Kidney (tissue), 22 donors: ENCODE measurements around the gene TPPP3. TPM values are rescaled to one million over a fixed set of nuclear protein-coding genes. Genes with fewer than 3 reads are reported as not detected.

Experiments
- DNase-seq, 5 donors: peaks; one replicate each; pipeline ENCODE4 v3.0.0-alpha.2; 2013 to 2020
- FAIRE-seq: peaks from 2 replicates; lab custom pipeline; 2012; peaks lifted over from hg19 to GRCh38; lab: Jason Lieb, UNC
- H3K27ac ChIP-seq, 2 donors: one replicate each; pipeline ENCODE4 v1.7.0; 2013; ENCODE audit warnings: low read depth in 2 of 2, low read length in 2 of 2, inconsistent platforms in 1 of 2
- H3K27me3 ChIP-seq: one replicate; pipeline ENCODE4 v1.7.1; 2013; ENCODE audit warnings: low read length, inconsistent platforms; ENCODE audit not compliant: control insufficient read depth, insufficient read depth
- H3K36me3 ChIP-seq, 3 donors: one replicate each; pipeline versions ENCODE4 v1.7.0 to v1.7.1; 2013; ENCODE audit warnings: low read length in 3 of 3, control low read depth in 1 of 3, inconsistent platforms in 1 of 3; ENCODE audit not compliant: insufficient read depth in 3 of 3, control insufficient read depth in 2 of 3
- H3K4me1 ChIP-seq, 3 donors: one replicate each; pipeline versions ENCODE4 v1.7.0 to v1.7.1; 2013; ENCODE audit warnings: low read length in 3 of 3, inconsistent platforms in 1 of 3, low read depth in 1 of 3; ENCODE audit not compliant: control insufficient read depth in 2 of 3, insufficient read depth in 2 of 3
- H3K4me3 ChIP-seq, 3 donors: one replicate each; pipeline versions ENCODE4 v1.7.0 to v1.8.1; 2013; ENCODE audit warnings: low read length in 3 of 3, control low read depth in 1 of 3, inconsistent platforms in 1 of 3
- H3K9ac ChIP-seq, 3 donors: one replicate each; pipeline versions ENCODE4 v1.7.0 to v1.7.1; 2013; ENCODE audit warnings: low read length in 3 of 3, control low read depth in 1 of 3, inconsistent platforms in 1 of 3
- H3K9me3 ChIP-seq, 3 donors: one replicate each; pipeline versions ENCODE4 v1.7.0 to v1.7.1; 2013; ENCODE audit warnings: low read length in 3 of 3, control low read depth in 1 of 3, inconsistent platforms in 1 of 3; ENCODE audit not compliant: control insufficient read depth in 2 of 3, insufficient read depth in 1 of 3
- intact Hi-C: fragments of 100-400 bp; cut with DNase I; formaldehyde crosslinking; loops from one replicate; pipeline ENCODE4 v1.11.1; 2022
- long read RNA-seq, 10 donors: library from polyadenylated mRNA in 1 of 10; unstranded in 1 of 10; transcript quantifications; one replicate each; pipeline ENCODE4 v2.0.0 and lab custom pipeline, GENCODE V29; 2021 to 2026
- polyA plus RNA-seq: library from polyadenylated mRNA; stranded (reverse); fragments of 350-450 nt; fragmentation: Illumina TruSeq; extraction: RNeasy Lipid Tissue Mini Kit (QIAGEN cat#74804); gene quantifications from one replicate; pipeline ENCODE4 v1.2.3, GENCODE V29; 2014; ENCODE audit warnings: low read depth, low replicate concordance; ENCODE audit not compliant: insufficient read depth
- total RNA-seq: library from RNA; stranded (reverse); fragmentation: NEBNext Ultra II Directional; extraction: Animal tissue kit (Norgen Biotek cat#: 25700); gene quantifications from one replicate; pipeline ENCODE4 v1.2.1, GENCODE V29; 2021
- TF ChIP-seq, protein P1 (sequence below): IDR thresholded peaks from 3 replicates; pipeline ENCODE4 v1.5.1; 2012; ENCODE audit warnings: mild to moderate bottlenecking, moderate library complexity, borderline replicate concordance; ENCODE audit not compliant: insufficient read depth; ENCODE audit errors: extremely low read depth
- donor health status: control.
- donor health status: control.
- donor health status: control.
- donor health status: control.
- donor health status: control.
- donor health status: DM: yes; HTN: yes; CAD: no.
- donor health status: Normal renal cell carcinoma (clear cell type).

The TPPP3 gene
- total RNA-seq = 8.2 TPM
- polyA plus RNA-seq = 108 TPM
- long read RNA-seq, donor 1, transcript TPPP3-202 (4 exons, 1,058 nt) = major isoform, 20 of 22 reads
- long read RNA-seq, donor 1, partial matches to known transcripts = 0 of 22 reads
- long read RNA-seq, donor 1, other reads (novel, unspliced or antisense) = 0 of 22 reads
- long read RNA-seq, donor 2, transcript TPPP3-202 (4 exons, 1,058 nt) = major isoform, 23 of 26 reads
- long read RNA-seq, donor 2, partial matches to known transcripts = 0 of 26 reads
- long read RNA-seq, donor 2, other reads (novel, unspliced or antisense) = 0 of 26 reads
- long read RNA-seq, donor 3, transcript TPPP3-205 (3 exons, 1,736 nt) = minor isoform, 6 of 55 reads
- long read RNA-seq, donor 3, transcript TPPP3-202 (4 exons, 1,058 nt) = major isoform, 47 of 55 reads
- long read RNA-seq, donor 3, partial matches to known transcripts = 0 of 55 reads
- long read RNA-seq, donor 3, other reads (novel, unspliced or antisense) = 0 of 55 reads
- long read RNA-seq, donor 4, transcript TPPP3-202 (4 exons, 1,058 nt) = major isoform, 18 of 30 reads
- long read RNA-seq, donor 4, partial matches to known transcripts = 5 of 30 reads
- long read RNA-seq, donor 4, other reads (novel, unspliced or antisense) = 0 of 30 reads
- long read RNA-seq, donor 5 = 0 reads
- long read RNA-seq, donor 6, transcript TPPP3-202 (4 exons, 1,058 nt) = major isoform, 57 of 92 reads
- long read RNA-seq, donor 6, transcript TPPP3-205 (3 exons, 1,736 nt) = minor isoform, 10 of 92 reads
- long read RNA-seq, donor 6, partial matches to known transcripts = 19 of 92 reads
- long read RNA-seq, donor 6, other reads (novel, unspliced or antisense) = 0 of 92 reads
- long read RNA-seq, donor 7, partial matches to known transcripts = 0 of 3 reads
- long read RNA-seq, donor 7, other reads (novel, unspliced or antisense) = 0 of 3 reads
- long read RNA-seq, donor 8, transcript TPPP3-202 (4 exons, 1,058 nt) = major isoform, 18 of 22 reads
- long read RNA-seq, donor 8, partial matches to known transcripts = 0 of 22 reads
- long read RNA-seq, donor 8, other reads (novel, unspliced or antisense) = 0 of 22 reads
- long read RNA-seq, donor 9, transcript TPPP3-202 (4 exons, 1,058 nt) = major isoform, 14 of 16 reads
- long read RNA-seq, donor 9, partial matches to known transcripts = 0 of 16 reads
- long read RNA-seq, donor 9, other reads (novel, unspliced or antisense) = 0 of 16 reads
- long read RNA-seq, donor 10, transcript TPPP3-202 (4 exons, 1,058 nt) = major isoform, 28 of 33 reads
- long read RNA-seq, donor 10, partial matches to known transcripts = 0 of 33 reads
- long read RNA-seq, donor 10, other reads (novel, unspliced or antisense) = 0 of 33 reads

DNA sequence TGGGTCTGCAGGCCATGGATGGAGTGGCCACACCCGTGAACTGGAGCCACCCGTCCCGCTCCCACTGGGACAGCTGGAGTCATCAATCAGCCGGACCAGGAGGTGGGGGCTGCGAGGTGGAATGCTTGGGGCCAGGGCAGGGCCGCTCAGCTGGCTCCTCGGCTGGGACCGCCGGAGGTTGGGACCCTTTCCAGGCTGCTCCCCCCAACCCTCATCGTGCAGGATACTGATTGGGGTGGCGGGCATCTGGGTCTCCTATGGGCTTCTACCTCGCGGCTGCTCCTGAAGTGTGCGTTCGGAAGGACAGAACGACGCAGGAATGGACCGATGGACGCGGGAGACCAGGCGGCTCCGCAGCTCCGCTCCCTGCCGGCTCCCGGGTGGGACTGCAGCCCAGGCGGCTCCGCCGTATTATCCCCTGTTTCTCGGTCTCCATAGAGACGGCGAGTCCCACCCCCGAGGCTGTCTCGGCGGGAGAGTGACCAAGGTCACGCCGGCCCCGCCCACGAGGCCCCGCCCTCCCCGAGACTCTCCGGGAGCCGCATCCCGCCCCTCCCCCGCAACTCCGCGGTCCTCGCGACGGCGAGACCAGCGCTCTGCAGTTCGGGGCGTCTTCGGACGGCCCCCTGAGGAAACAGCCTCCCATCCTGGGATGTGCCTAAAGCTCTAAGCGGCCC lies at the start of gene TPPP3:
Gene TPPP3, minus strand, starts transcription at position 388 of the 677 bp plus-strand sequence. CDS start 2,387 bp downstream, outside the sequence.
- no peak for FAIRE-seq
- Histone ChIP-seq H3K36me3 (no peaks in the 10 kb centered on the region), H3K9ac (peak within 1 kb of the TSS in 2 of 3 donors; percentile 65 to 67), H3K9me3 (no peaks in the 10 kb centered on the region), H3K27me3 (no peaks in the 10 kb centered on the region), H3K4me3 (peak within 1 kb of the TSS; percentile 12 to 55 (median 24)), H3K4me1 (peaks cover 0 to 32% (median 0%) of the 10 kb centered on the region in 3 donors), H3K27ac (peak within 1 kb of the TSS; percentile 57 to 80)
- intact Hi-C loops = no loop called here
- peak; percentile 91 to 97 (median 95) for DNase-seq
- TF ChIP-seq, protein P1, sequence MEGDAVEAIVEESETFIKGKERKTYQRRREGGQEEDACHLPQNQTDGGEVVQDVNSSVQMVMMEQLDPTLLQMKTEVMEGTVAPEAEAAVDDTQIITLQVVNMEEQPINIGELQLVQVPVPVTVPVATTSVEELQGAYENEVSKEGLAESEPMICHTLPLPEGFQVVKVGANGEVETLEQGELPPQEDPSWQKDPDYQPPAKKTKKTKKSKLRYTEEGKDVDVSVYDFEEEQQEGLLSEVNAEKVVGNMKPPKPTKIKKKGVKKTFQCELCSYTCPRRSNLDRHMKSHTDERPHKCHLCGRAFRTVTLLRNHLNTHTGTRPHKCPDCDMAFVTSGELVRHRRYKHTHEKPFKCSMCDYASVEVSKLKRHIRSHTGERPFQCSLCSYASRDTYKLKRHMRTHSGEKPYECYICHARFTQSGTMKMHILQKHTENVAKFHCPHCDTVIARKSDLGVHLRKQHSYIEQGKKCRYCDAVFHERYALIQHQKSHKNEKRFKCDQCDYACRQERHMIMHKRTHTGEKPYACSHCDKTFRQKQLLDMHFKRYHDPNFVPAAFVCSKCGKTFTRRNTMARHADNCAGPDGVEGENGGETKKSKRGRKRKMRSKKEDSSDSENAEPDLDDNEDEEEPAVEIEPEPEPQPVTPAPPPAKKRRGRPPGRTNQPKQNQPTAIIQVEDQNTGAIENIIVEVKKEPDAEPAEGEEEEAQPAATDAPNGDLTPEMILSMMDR = peak; percentile 31

- no peak overlapping the region for H3K4me3 ChIP-seq
- DNase-seq (no peak), FAIRE-seq (no peak)
- intact Hi-C loops = no loop called here
- H3K27me3 ChIP-seq = no peaks in the 10 kb centered on the region
- peak overlapping the region; percentile 92 to 94 for H3K27ac ChIP-seq
- H3K9me3 ChIP-seq = no peaks in the 10 kb centered on the region
- H3K36me3 ChIP-seq = peaks cover 3 to 12% (median 8%) of the 10 kb centered on the region in 3 donors
- H3K4me1 ChIP-seq = peaks cover 3 to 77% (median 70%) of the 10 kb centered on the region in 3 donors
- H3K9ac ChIP-seq = peak overlapping the region in 2 of 3 donors; percentile 11 to 52
- TF ChIP-seq, protein P1 = no peak
Measured at GRCh38 chr16:67442581-67443255, 49.4 kb upstream of the TPPP3 start.
